ENCODE measurements around the gene SGSH.

DNA sequence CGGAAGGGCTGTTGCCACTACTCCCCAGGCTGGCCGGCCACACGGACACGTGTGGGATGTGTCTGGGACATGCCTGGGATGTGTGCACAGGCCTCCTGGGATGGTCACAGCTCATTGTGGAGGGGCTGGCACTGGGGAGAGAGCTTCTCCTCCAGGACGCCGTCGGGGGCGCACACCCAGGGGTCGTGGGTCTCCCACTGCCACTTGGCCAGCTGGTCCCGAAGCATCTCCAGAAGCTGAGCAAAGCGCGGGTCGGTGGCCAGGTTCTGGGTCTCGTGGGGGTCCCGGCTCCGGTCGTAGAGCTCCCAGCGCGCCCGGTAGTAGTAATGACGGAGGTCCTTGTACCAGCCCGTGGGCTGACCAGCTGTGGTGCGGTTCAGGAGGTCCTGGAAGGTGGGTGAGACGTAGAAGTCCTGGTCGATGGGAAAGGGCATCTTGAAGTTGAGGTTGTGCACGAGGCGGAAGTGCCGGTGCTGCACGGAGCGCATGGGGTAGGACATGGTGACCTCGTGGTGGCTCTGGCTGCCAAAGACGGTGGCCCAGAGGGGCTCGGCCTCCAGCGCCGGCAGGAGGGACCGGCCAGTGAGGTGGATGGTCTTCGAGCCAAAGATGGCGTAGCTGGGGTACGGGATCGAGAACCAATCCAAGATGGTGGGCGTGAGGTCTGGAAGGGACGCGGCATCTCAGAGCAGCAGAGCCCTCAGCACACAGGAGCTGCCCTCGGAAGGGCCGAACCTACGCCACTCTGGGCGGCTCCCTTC is 9.6 kb downstream of the SGSH start:
- no peak for TF ChIP-seq EZH2 (IDR thresholded peaks at IDR 0.05; ENCODE audit: insufficient read depth, poor library complexity, severe bottlenecking)
- TF ChIP-seq EZH2phosphoT487 (IDR thresholded peaks at IDR 0.05; ENCODE audit: insufficient read depth, low read depth): no peak

All from GM23248 (cell line).